HG02943 (cell line): ENCODE data around the gene TGIF2.
"Not testable (repeated sequence)": the region's sequence is repeated elsewhere in the genome, so short reads cannot be mapped to it uniquely, and the experiment has no call there.

ENCODE experiments used
- ATAC-seq: cut with Tn5 transposase; IDR thresholded peaks from one replicate; pipeline ENCODE4 v1.9.1; 2021; ENCODE audit warnings: mild to moderate bottlenecking, low read depth, moderate library complexity; ENCODE audit not compliant: unreplicated experiment

Gene TGIF2

GRCh38 chr20:36607586-36608387 is 34.4 kb downstream of the TGIF2 start:
- ATAC-seq, result no peak

- ATAC-seq, result not testable (repeated sequence)
These were observed 35.0 kb downstream of the TGIF2 start for GRCh38 chr20:36608388-36608728.

- ATAC-seq, result no peak
These were observed 38.2 kb downstream of the TGIF2 start for GRCh38 chr20:36611625-36612024.

- ATAC-seq, result no peak
These were observed 40.6 kb downstream of the TGIF2 start for GRCh38 chr20:36613974-36614373.

- no peak for ATAC-seq
These were observed 41.6 kb downstream of the TGIF2 start for GRCh38 chr20:36614781-36615557.

- no peak for ATAC-seq
These were observed 47.5 kb downstream of the TGIF2 start for GRCh38 chr20:36620917-36621316.

GRCh38 chr20:36623444-36623843 is 50.0 kb downstream of the TGIF2 start:
- no peak for ATAC-seq

GRCh38 chr20:36624068-36624943 is 50.9 kb downstream of the TGIF2 start:
- no peak for ATAC-seq

- no peak for ATAC-seq
These were observed 51.5 kb downstream of the TGIF2 start for GRCh38 chr20:36624944-36625324.

- no peak for ATAC-seq
These were observed 54.7 kb downstream of the TGIF2 start for GRCh38 chr20:36628076-36628475.

- ATAC-seq, result no peak
These were observed 56.6 kb downstream of the TGIF2 start for GRCh38 chr20:36629719-36630681.

GRCh38 chr20:36631646-36632045 is 58.2 kb downstream of the TGIF2 start:
- ATAC-seq, result no peak

- no peak for ATAC-seq
These were observed 58.7 kb downstream of the TGIF2 start for GRCh38 chr20:36632147-36632486.

- ATAC-seq, result no peak
These were observed 59.3 kb downstream of the TGIF2 start for GRCh38 chr20:36632487-36633284.

GRCh38 chr20:36633285-36633772 is 59.9 kb downstream of the TGIF2 start:
- ATAC-seq, result no peak

- no peak for ATAC-seq
These were observed 60.9 kb downstream of the TGIF2 start for GRCh38 chr20:36634342-36634741.

- not testable (repeated sequence) for ATAC-seq
These were observed 65.5 kb downstream of the TGIF2 start for GRCh38 chr20:36638876-36639400.

GRCh38 chr20:36641506-36641843 is 68.1 kb downstream of the TGIF2 start:
- ATAC-seq, result no peak

GRCh38 chr20:36642136-36642535 is 68.7 kb downstream of the TGIF2 start:
- no peak for ATAC-seq
